HepG2 (cell line): ENCODE measurements around the gene BCL2L1. TPM values are rescaled to one million over a fixed set of nuclear protein-coding genes. Genes with fewer than 3 reads are reported as not detected.

Experiments
- FOXK1 ChIP-seq: sonication (generic); formaldehyde crosslinking; IDR thresholded peaks from 2 replicates; pipeline ENCODE4 v1.4.0; 2020; ENCODE audit warnings: low read depth, missing genetic modification reagents, borderline replicate concordance
- HNRNPH1 ChIP-seq: fragments of 200-400 bp; formaldehyde crosslinking; optimal IDR thresholded peaks from 2 replicates; pipeline ENCODE3; 2017; ENCODE audit warnings: mild to moderate bottlenecking, low read depth, low read length
- RNF2 ChIP-seq: fragments of 450-650 bp; conservative IDR thresholded peaks from 2 replicates; pipeline ENCODE4 v1.6.1; 2016; ENCODE audit warnings: low read depth
- SNAPC2 ChIP-seq: sonication (generic); formaldehyde crosslinking; IDR thresholded peaks from 2 replicates; pipeline ENCODE4 v1.8.1; 2022; ENCODE audit warnings: mild to moderate bottlenecking, missing genetic modification reagents
- ZBTB7A ChIP-seq: sonication (generic); formaldehyde crosslinking; IDR thresholded peaks from 2 replicates; pipeline ENCODE4 v1.8.0; 2022; ENCODE audit warnings: mild to moderate bottlenecking, missing genetic modification reagents
- ZNF432 ChIP-seq: sonication (generic); formaldehyde crosslinking; IDR thresholded peaks from 2 replicates; pipeline ENCODE4 v1.5.0; 2020; ENCODE audit warnings: missing genetic modification reagents, mild to moderate bottlenecking, borderline replicate concordance
- ZNF574 ChIP-seq: sonication (generic); formaldehyde crosslinking; IDR thresholded peaks from 2 replicates; pipeline ENCODE4 v1.4.0; 2020; ENCODE audit warnings: missing genetic modification reagents
- ZNF75D ChIP-seq: sonication (generic); formaldehyde crosslinking; IDR thresholded peaks from 2 replicates; pipeline ENCODE4 v1.8.1; 2023; ENCODE audit warnings: missing genetic modification reagents, mild to moderate bottlenecking, borderline replicate concordance
- ZNF841 ChIP-seq: sonication (generic); formaldehyde crosslinking; IDR thresholded peaks from 2 replicates; pipeline ENCODE4 v1.8.1; 2023; ENCODE audit warnings: missing genetic modification reagents, borderline replicate concordance
- ZSCAN31 ChIP-seq: sonication (generic); formaldehyde crosslinking; IDR thresholded peaks from 2 replicates; pipeline ENCODE4 v1.5.0; 2020; ENCODE audit warnings: low read depth, mild to moderate bottlenecking, missing genetic modification reagents
- polyA plus RNA-seq, 8 experiments: library from polyadenylated mRNA; depleted of rRNA in 3 of 8; stranded (reverse) in 7 of 8; unstranded in 1 of 8; fragments of >200 nt; fragmentation: Illumina TruSeq in 4 of 8; extraction: Trizol in 4 of 8; gene quantifications; 2 replicates each; pipeline versions ENCODE4 v1.2.1 to v1.2.3, GENCODE V29; 2011 to 2016; ENCODE audit warnings: low read depth in 4 of 8, missing spikeins in 1 of 8, mixed read lengths in 1 of 8; ENCODE audit not compliant: insufficient read depth in 1 of 8
- total RNA-seq, 5 experiments: library from RNA; depleted of rRNA; stranded (reverse); fragments of >200 nt; fragmentation: Illumina TruSeq; extraction: Trizol; gene quantifications; 2 replicates each; pipeline ENCODE4 v1.2.3, GENCODE V29; 2016; ENCODE audit warnings: low read depth in 1 of 5
- TF ChIP-seq, protein P1 (sequence below): sonication (generic); formaldehyde crosslinking; IDR thresholded peaks from 2 replicates; pipeline ENCODE4 v1.5.1; 2020; ENCODE audit warnings: missing genetic modification reagents, mild to moderate bottlenecking, borderline replicate concordance
- TF ChIP-seq, protein P2 (sequence below): sonication (generic); formaldehyde crosslinking; IDR thresholded peaks from 2 replicates; pipeline ENCODE4 v1.4.0; 2020; ENCODE audit warnings: missing genetic modification reagents
- TF ChIP-seq, protein P3 (sequence below): sonication (generic); formaldehyde crosslinking; IDR thresholded peaks from 2 replicates; pipeline ENCODE4 v1.5.0; 2020; ENCODE audit warnings: mild to moderate bottlenecking, missing genetic modification reagents
- TF ChIP-seq, protein P4 (sequence below): sonication (generic); formaldehyde crosslinking; IDR thresholded peaks from 2 replicates; pipeline ENCODE4 v1.4.0; 2020; ENCODE audit warnings: mild to moderate bottlenecking, missing genetic modification reagents
- TF ChIP-seq, protein P5 (sequence below): IDR thresholded peaks from 2 replicates; pipeline ENCODE4 v1.6.1; 2018; ENCODE audit warnings: missing genetic modification reagents

The BCL2L1 gene
- total and polyA plus RNA-seq, 2 of the 13 experiments (the other 11 are each of a cell fraction or from before 2014, with no cell fraction given), result 164 to 258 TPM

- no peak for TF ChIP-seq ZNF574 (CRISPR knock-in tag)
- TF ChIP-seq ZBTB7A (CRISPR knock-in tag), result no peak; the same call in 1 of the 2 replicates
- TF ChIP-seq, protein P1, sequence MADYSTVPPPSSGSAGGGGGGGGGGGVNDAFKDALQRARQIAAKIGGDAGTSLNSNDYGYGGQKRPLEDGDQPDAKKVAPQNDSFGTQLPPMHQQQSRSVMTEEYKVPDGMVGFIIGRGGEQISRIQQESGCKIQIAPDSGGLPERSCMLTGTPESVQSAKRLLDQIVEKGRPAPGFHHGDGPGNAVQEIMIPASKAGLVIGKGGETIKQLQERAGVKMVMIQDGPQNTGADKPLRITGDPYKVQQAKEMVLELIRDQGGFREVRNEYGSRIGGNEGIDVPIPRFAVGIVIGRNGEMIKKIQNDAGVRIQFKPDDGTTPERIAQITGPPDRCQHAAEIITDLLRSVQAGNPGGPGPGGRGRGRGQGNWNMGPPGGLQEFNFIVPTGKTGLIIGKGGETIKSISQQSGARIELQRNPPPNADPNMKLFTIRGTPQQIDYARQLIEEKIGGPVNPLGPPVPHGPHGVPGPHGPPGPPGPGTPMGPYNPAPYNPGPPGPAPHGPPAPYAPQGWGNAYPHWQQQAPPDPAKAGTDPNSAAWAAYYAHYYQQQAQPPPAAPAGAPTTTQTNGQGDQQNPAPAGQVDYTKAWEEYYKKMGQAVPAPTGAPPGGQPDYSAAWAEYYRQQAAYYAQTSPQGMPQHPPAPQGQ (CRISPR knock-in tag), result no peak
- TF ChIP-seq, protein P2, sequence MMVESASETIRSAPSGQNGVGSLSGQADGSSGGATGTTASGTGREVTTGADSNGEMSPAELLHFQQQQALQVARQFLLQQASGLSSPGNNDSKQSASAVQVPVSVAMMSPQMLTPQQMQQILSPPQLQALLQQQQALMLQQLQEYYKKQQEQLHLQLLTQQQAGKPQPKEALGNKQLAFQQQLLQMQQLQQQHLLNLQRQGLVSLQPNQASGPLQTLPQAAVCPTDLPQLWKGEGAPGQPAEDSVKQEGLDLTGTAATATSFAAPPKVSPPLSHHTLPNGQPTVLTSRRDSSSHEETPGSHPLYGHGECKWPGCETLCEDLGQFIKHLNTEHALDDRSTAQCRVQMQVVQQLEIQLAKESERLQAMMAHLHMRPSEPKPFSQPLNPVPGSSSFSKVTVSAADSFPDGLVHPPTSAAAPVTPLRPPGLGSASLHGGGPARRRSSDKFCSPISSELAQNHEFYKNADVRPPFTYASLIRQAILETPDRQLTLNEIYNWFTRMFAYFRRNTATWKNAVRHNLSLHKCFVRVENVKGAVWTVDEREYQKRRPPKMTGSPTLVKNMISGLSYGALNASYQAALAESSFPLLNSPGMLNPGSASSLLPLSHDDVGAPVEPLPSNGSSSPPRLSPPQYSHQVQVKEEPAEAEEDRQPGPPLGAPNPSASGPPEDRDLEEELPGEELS, result peak; percentile 55
- TF ChIP-seq ZNF432 (CRISPR knock-in tag), result no peak
- TF ChIP-seq ZSCAN31 (CRISPR knock-in tag), result peak; percentile 79; the same call in 1 of the 2 replicates
- peak; percentile 59; the same call in 1 of the 2 replicates for TF ChIP-seq SNAPC2 (CRISPR knock-in tag)
- TF ChIP-seq ZNF841 (CRISPR knock-in tag), result no peak
- TF ChIP-seq FOXK1 (CRISPR knock-in tag), result no peak
- TF ChIP-seq HNRNPH1, result peak; percentile 82
- TF ChIP-seq, protein P3, sequence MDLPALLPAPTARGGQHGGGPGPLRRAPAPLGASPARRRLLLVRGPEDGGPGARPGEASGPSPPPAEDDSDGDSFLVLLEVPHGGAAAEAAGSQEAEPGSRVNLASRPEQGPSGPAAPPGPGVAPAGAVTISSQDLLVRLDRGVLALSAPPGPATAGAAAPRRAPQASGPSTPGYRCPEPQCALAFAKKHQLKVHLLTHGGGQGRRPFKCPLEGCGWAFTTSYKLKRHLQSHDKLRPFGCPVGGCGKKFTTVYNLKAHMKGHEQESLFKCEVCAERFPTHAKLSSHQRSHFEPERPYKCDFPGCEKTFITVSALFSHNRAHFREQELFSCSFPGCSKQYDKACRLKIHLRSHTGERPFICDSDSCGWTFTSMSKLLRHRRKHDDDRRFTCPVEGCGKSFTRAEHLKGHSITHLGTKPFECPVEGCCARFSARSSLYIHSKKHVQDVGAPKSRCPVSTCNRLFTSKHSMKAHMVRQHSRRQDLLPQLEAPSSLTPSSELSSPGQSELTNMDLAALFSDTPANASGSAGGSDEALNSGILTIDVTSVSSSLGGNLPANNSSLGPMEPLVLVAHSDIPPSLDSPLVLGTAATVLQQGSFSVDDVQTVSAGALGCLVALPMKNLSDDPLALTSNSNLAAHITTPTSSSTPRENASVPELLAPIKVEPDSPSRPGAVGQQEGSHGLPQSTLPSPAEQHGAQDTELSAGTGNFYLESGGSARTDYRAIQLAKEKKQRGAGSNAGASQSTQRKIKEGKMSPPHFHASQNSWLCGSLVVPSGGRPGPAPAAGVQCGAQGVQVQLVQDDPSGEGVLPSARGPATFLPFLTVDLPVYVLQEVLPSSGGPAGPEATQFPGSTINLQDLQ, result peak; percentile 75; the same call in 1 of the 2 replicates
- TF ChIP-seq, protein P4, sequence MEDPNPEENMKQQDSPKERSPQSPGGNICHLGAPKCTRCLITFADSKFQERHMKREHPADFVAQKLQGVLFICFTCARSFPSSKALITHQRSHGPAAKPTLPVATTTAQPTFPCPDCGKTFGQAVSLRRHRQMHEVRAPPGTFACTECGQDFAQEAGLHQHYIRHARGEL (CRISPR knock-in tag), result no peak
- TF ChIP-seq RNF2, result no peak
- no peak for TF ChIP-seq ZNF75D (CRISPR knock-in tag)
- TF ChIP-seq, protein P5, sequence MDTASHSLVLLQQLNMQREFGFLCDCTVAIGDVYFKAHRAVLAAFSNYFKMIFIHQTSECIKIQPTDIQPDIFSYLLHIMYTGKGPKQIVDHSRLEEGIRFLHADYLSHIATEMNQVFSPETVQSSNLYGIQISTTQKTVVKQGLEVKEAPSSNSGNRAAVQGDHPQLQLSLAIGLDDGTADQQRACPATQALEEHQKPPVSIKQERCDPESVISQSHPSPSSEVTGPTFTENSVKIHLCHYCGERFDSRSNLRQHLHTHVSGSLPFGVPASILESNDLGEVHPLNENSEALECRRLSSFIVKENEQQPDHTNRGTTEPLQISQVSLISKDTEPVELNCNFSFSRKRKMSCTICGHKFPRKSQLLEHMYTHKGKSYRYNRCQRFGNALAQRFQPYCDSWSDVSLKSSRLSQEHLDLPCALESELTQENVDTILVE, result no peak
These were observed 60.9 kb downstream of the BCL2L1 start (continued) for GRCh38 chr20:31661625-31662371.
